ENCODE measurements around the gene IGSF21.

DNA sequence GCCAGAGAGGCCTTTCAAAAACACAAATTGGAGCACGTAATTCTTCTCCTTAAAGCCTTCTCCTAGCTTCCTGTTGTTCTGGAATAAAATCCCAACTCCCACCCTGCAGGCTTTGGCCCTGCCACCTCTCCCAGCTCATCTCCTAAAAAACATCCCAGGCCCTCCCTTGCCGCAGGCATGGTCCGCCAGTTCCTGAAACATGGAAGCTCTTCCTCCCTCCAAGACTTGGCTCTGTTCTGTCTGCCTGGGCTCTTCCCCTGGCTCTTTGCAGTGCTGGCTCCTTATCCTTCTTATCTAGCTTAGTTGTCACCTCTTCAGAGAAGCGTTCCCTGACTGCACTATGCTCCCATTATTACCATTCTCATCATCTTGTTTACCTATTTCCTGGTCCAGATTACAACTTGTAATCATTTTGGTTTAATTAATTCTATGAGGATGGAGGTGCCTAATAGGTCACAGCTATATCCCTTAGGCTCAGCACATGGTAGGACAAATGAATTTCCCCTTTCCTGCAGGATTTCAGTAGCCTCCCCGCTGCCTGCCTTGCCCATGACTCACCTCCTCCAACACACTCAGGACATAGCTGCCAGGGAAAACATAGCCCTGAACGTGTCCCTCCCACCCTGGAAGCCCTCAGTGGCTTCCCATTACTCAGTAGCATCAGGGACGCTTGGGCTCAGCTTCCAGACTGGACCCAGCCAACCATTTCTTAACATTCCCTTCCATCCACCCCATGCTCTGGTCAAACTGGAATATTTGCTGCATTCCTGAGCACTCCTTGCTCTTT lies 15.7 kb upstream of the IGSF21 start:
- TF ChIP-seq, protein P1, sequence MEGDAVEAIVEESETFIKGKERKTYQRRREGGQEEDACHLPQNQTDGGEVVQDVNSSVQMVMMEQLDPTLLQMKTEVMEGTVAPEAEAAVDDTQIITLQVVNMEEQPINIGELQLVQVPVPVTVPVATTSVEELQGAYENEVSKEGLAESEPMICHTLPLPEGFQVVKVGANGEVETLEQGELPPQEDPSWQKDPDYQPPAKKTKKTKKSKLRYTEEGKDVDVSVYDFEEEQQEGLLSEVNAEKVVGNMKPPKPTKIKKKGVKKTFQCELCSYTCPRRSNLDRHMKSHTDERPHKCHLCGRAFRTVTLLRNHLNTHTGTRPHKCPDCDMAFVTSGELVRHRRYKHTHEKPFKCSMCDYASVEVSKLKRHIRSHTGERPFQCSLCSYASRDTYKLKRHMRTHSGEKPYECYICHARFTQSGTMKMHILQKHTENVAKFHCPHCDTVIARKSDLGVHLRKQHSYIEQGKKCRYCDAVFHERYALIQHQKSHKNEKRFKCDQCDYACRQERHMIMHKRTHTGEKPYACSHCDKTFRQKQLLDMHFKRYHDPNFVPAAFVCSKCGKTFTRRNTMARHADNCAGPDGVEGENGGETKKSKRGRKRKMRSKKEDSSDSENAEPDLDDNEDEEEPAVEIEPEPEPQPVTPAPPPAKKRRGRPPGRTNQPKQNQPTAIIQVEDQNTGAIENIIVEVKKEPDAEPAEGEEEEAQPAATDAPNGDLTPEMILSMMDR (IDR thresholded peaks at IDR 0.05; ENCODE audit: low read length) = no peak
- no peak for TF ChIP-seq EZH2 (IDR thresholded peaks at IDR 0.05; ENCODE audit: borderline replicate concordance, low read length)

Measured in OCI-LY1 (cell line).